Immature natural killer cell (primary cell): Measurements from ENCODE around the gene MPIG6B. TPM values are rescaled to one million over a fixed set of nuclear protein-coding genes. Genes with fewer than 3 reads are reported as not detected.
A peak's percentile ranks its signal among the peaks of the same experiment; 100 is the strongest.

Source experiments
- DNase-seq, 3 donors: peaks; one replicate each; pipeline ENCODE4 v3.0.0; 2022; ENCODE audit warnings: mixed read lengths in 1 of 3
- H3K27ac Mint-ChIP-seq, 6 donors: one replicate each; pipeline ENCODE4 v1.8.0; 2020; ENCODE audit warnings: mixed read lengths in 6 of 6, mild to moderate bottlenecking in 5 of 6, inconsistent platforms in 4 of 6, moderate library complexity in 3 of 6
- H3K27me3 Mint-ChIP-seq, 3 donors: one replicate each; pipeline ENCODE4 v1.8.0; 2020 to 2021; ENCODE audit warnings: low read depth in 3 of 3, mild to moderate bottlenecking in 3 of 3, mixed read lengths in 3 of 3, moderate library complexity in 3 of 3, inconsistent platforms in 1 of 3
- H3K36me3 Mint-ChIP-seq, 3 donors: one replicate each; pipeline ENCODE4 v1.8.0; 2020; ENCODE audit warnings: mixed read lengths in 3 of 3, inconsistent platforms in 2 of 3, mild to moderate bottlenecking in 2 of 3
- H3K4me1 Mint-ChIP-seq, 2 donors: one replicate each; pipeline ENCODE4 v1.8.0; 2020; ENCODE audit warnings: inconsistent platforms in 2 of 2, mild to moderate bottlenecking in 2 of 2, mixed read lengths in 2 of 2, moderate library complexity in 1 of 2
- H3K4me3 Mint-ChIP-seq, 5 donors: one replicate each; pipeline ENCODE4 v1.8.0; 2020; ENCODE audit warnings: mild to moderate bottlenecking in 5 of 5, mixed read lengths in 5 of 5, inconsistent platforms in 3 of 5, moderate library complexity in 3 of 5
- H3K9me3 Mint-ChIP-seq, 6 donors: one replicate each; pipeline ENCODE4 v1.8.0; 2020; ENCODE audit warnings: mild to moderate bottlenecking in 6 of 6, mixed read lengths in 6 of 6, inconsistent platforms in 4 of 6, moderate library complexity in 3 of 6
- polyA plus RNA-seq, 3 donors: library from polyadenylated mRNA; unstranded; fragments of 300-500 nt; fragmentation: Illumina TruSeq; gene quantifications; one replicate each; pipeline ENCODE4 v1.2.3, GENCODE V29; 2021

MPIG6B gene
- polyA plus RNA-seq, 3 donors from 2014 or later, result 2.6 to 10.9 (median 6.3) TPM

- no peak for DNase-seq
- no peak overlapping the region for H3K4me3 Mint-ChIP-seq
- no peaks in the 10 kb centered on the region for H3K9me3 Mint-ChIP-seq
- peaks cover 8 to 10% of the 10 kb centered on the region in 2 donors for H3K4me1 Mint-ChIP-seq
- peaks cover 2 to 3% (median 3%) of the 10 kb centered on the region in 3 donors for H3K27me3 Mint-ChIP-seq
- H3K27ac Mint-ChIP-seq, result no peak overlapping the region
- no peaks in the 10 kb centered on the region for H3K36me3 Mint-ChIP-seq
These were observed 4.2 kb upstream of the MPIG6B start for GRCh38 chr6:31719001-31719400.

- Mint-ChIP-seq H3K9me3 (no peaks in the 10 kb centered on the region), H3K4me1 (peaks cover 11 to 14% of the 10 kb centered on the region in 2 donors), H3K27me3 (peaks cover 3 to 4% (median 3%) of the 10 kb centered on the region in 3 donors), H3K27ac (peak overlapping the region in 3 of 6 donors; percentile 2 to 86 (median 81)), H3K4me3 (no peak overlapping the region), H3K36me3 (no peaks in the 10 kb centered on the region)
- no peak for DNase-seq
These were observed 2.9 kb upstream of the MPIG6B start for GRCh38 chr6:31720196-31720770.

DNA sequence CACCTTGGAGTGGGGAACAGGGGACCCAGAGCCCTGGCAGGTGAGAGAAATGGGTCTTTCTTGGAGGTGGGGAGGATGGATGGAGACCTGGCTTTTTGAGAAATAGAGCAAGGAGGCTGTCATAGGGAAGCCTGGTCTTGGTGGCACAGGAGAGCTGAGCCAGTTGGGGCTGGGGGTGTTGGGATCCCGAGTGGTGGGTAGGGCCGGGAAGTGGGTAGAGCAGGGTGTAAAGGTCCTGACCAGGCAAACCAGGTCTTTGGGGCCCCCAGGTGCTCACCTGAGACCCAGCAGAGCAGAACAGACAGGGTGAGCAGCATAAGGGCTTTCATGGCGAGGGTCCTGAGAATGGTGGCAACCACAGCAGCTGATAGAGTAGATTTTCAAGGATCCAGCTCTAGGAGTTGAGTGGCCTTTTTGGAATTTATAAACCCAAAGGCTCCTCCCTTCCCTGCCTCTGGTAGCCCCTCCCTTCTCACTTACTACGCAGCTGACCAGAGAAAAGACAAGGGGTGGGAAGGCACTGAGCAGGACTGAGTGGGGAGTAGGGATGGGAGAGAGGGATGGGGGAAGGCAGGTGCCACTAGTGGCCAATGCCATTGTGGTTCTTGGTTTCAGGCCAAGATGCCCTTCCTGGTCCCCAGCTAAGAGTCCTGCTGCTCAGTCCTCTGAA, 1.7 kb upstream of the MPIG6B start, which contains the start of gene LY6G6C:
Gene LY6G6C (minus strand): TSS at position 396 of the 670 bp plus-strand sequence. CDS start 67 bp downstream, at position 329.
- peaks cover 0 to 9% (median 4%) of the 10 kb centered on the region in 3 donors for H3K36me3 Mint-ChIP-seq
- peaks cover 2 to 4% (median 3%) of the 10 kb centered on the region in 3 donors for H3K27me3 Mint-ChIP-seq
- H3K9me3 Mint-ChIP-seq, result no peaks in the 10 kb centered on the region
- H3K27ac Mint-ChIP-seq, result peak within 1 kb of the TSS in 2 of 6 donors; percentile 34 to 41
- no peak within 1 kb of the TSS for H3K4me3 Mint-ChIP-seq
- peaks cover 18 to 24% of the 10 kb centered on the region in 2 donors for H3K4me1 Mint-ChIP-seq
- no peak for DNase-seq

GRCh38 chr6:31722173-31722572, 1.0 kb upstream of the MPIG6B start:
- H3K4me1 Mint-ChIP-seq, result peaks cover 25 to 30% of the 10 kb centered on the region in 2 donors

DNA sequence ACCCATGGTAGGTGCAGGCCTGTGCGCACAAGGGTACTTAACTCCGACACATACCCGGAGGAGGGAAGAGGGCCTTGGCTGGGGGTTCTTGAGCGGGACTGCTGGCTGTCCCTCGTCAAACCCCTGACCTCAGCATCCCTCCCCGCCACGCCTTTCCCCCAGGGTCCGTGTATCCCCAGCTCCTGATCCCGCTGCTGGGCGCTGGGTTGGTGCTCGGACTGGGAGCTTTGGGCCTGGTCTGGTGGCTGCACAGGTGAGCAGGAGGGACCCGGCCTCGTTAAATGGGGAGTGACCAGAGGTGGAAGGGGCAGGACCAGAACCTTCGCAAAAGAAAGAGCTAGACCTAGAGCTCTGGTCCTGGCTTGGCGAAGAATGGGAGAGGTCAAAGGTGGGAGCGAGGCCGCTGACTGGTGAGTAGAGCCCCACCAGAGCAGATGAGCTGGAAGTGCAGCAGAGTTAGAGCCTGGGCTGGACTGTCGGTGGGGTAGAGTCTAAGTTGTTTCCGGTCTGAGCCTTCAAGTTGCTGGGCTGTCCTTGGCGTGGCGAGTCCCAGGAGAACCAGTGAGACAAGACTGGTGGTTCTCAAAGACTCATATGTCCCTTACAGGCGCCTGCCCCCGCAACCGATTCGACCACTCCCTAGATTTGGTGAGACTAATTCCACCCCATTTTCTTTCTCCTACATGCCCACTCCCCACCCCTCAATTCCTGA, 963 bp downstream of the MPIG6B start:
- H3K4me1 Mint-ChIP-seq, result peaks cover 42 to 49% of the 10 kb centered on the region in 2 donors
- peak overlapping the region in 1 of 6 donors; percentile 62 for H3K27ac Mint-ChIP-seq
- H3K4me3 Mint-ChIP-seq, result peak overlapping the region in 2 of 5 donors; percentile 60 to 71
- peaks cover 0 to 15% (median 10%) of the 10 kb centered on the region in 3 donors for H3K36me3 Mint-ChIP-seq
- no peaks in the 10 kb centered on the region for H3K9me3 Mint-ChIP-seq
- DNase-seq, result no peak
- peaks cover 0 to 4% (median 2%) of the 10 kb centered on the region in 3 donors for H3K27me3 Mint-ChIP-seq

More at GRCh38 chr6:31722173-31722572, 1.0 kb upstream of the MPIG6B start:
- Mint-ChIP-seq H3K27me3 (peaks cover 2 to 4% (median 3%) of the 10 kb centered on the region in 3 donors), H3K36me3 (peaks cover 0 to 15% (median 10%) of the 10 kb centered on the region in 3 donors), H3K4me3 (no peak overlapping the region), H3K27ac (no peak overlapping the region), H3K9me3 (no peaks in the 10 kb centered on the region)
- no peak for DNase-seq

- peaks cover 0 to 6% (median 2%) of the 10 kb centered on the region in 3 donors for H3K27me3 Mint-ChIP-seq
- no peak overlapping the region for H3K4me3 Mint-ChIP-seq
- DNase-seq, result no peak
- no peaks in the 10 kb centered on the region for H3K9me3 Mint-ChIP-seq
- peaks cover 55 to 63% of the 10 kb centered on the region in 2 donors for H3K4me1 Mint-ChIP-seq
- peak overlapping the region in 3 of 6 donors; percentile 4 to 66 (median 47) for H3K27ac Mint-ChIP-seq
- H3K36me3 Mint-ChIP-seq, result peaks cover 0 to 22% (median 10%) of the 10 kb centered on the region in 3 donors
These were observed 2.6 kb downstream of the MPIG6B start for GRCh38 chr6:31725502-31726350.

GRCh38 chr6:31727034-31727716, 4.0 kb downstream of the MPIG6B start:
- Mint-ChIP-seq H3K27ac (peak overlapping the region; percentile 74 to 86 (median 84)), H3K4me3 (peak overlapping the region; percentile 61 to 80 (median 71)), H3K4me1 (peaks cover 68 to 73% of the 10 kb centered on the region in 2 donors), H3K27me3 (peaks cover 0 to 6% (median 2%) of the 10 kb centered on the region in 3 donors), H3K36me3 (peaks cover 3 to 35% (median 17%) of the 10 kb centered on the region in 3 donors), H3K9me3 (no peaks in the 10 kb centered on the region)
- no peak for DNase-seq

GRCh38 chr6:31727717-31728671, 4.8 kb downstream of the MPIG6B start:
- Mint-ChIP-seq H3K27ac (peak overlapping the region; percentile 74 to 86 (median 84)), H3K27me3 (peaks cover 0 to 6% (median 2%) of the 10 kb centered on the region in 3 donors), H3K9me3 (no peaks in the 10 kb centered on the region), H3K4me1 (peaks cover 71 to 72% of the 10 kb centered on the region in 2 donors), H3K36me3 (peaks cover 4 to 37% (median 17%) of the 10 kb centered on the region in 3 donors), H3K4me3 (peak overlapping the region; percentile 97 to 99 (median 99))
- DNase-seq, result peak in 2 of 3 donors; percentile 19 to 29

- no peak for DNase-seq
- peaks cover 4 to 46% (median 22%) of the 10 kb centered on the region in 3 donors for H3K36me3 Mint-ChIP-seq
- peaks cover 0 to 6% (median 2%) of the 10 kb centered on the region in 3 donors for H3K27me3 Mint-ChIP-seq
- no peaks in the 10 kb centered on the region for H3K9me3 Mint-ChIP-seq
- peaks cover 72 to 76% of the 10 kb centered on the region in 2 donors for H3K4me1 Mint-ChIP-seq
- H3K4me3 Mint-ChIP-seq, result peak within 1 kb of the TSS; percentile 97 to 99 (median 99)
- peak within 1 kb of the TSS; percentile 83 to 98 (median 94) for H3K27ac Mint-ChIP-seq
These were observed 5.8 kb downstream of the MPIG6B start, which contains the start of gene DDAH2 for GRCh38 chr6:31728767-31729514. TSS of gene DDAH2 (minus strand) at chr6:31729299. CDS start at chr6:31729161, 138 bp downstream.

DNA sequence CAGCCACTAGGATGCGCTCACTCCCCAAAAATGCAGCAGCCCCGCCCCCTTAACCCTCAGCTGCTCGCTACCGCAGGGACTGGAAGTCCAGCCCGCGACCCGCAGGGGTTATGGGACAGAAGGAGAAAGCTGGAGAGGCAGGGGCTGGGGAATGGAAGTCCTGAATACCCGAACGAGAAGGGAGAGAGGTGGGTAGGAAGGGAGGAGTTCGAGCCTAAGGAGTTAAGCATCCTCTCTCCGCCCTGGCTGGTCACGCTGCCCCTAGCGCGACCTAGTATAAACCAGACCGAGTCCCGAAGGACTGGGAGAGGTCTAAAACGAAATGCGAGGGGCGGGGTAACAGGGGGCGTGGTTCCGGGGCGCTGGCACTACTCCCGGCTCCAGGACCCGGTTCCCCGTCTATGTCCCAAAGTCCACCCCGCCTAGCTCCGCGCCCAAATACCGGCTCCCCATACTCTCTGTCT, 6.4 kb downstream of the MPIG6B start:
- no peaks in the 10 kb centered on the region for H3K9me3 Mint-ChIP-seq
- H3K4me1 Mint-ChIP-seq, result peaks cover 76 to 77% of the 10 kb centered on the region in 2 donors
- H3K36me3 Mint-ChIP-seq, result peaks cover 4 to 47% (median 22%) of the 10 kb centered on the region in 3 donors
- peak overlapping the region; percentile 83 to 98 (median 94) for H3K27ac Mint-ChIP-seq
- DNase-seq, result peak; percentile 79 to 81 (median 80)
- peak overlapping the region; percentile 97 to 99 (median 99) for H3K4me3 Mint-ChIP-seq
- H3K27me3 Mint-ChIP-seq, result peaks cover 0 to 4% (median 2%) of the 10 kb centered on the region in 3 donors
